HG03045 (cell line): ENCODE measurements around the gene ZC3HAV1.
"Not testable (repeated sequence)": the region's sequence is repeated elsewhere in the genome, so short reads cannot be mapped to it uniquely, and the experiment has no call there.

Experiments
- ATAC-seq: cut with Tn5 transposase; IDR thresholded peaks from one replicate; pipeline ENCODE4 v1.9.1; 2021; ENCODE audit warnings: mild to moderate bottlenecking, moderate library complexity; ENCODE audit not compliant: unreplicated experiment

The ZC3HAV1 gene

GRCh38 chr7:139029353-139029752, 80.2 kb downstream of the ZC3HAV1 start:
- no peak for ATAC-seq

- ATAC-seq = no peak
These were observed 83.0 kb downstream of the ZC3HAV1 start for GRCh38 chr7:139026551-139026950.

- ATAC-seq = not testable (repeated sequence)
These were observed 83.7 kb downstream of the ZC3HAV1 start for GRCh38 chr7:139025861-139026260.

- ATAC-seq = no peak
These were observed 86.4 kb downstream of the ZC3HAV1 start for GRCh38 chr7:139023076-139023475.

GRCh38 chr7:139022286-139022685, 87.2 kb downstream of the ZC3HAV1 start:
- ATAC-seq = no peak

GRCh38 chr7:139018910-139019309, 90.6 kb downstream of the ZC3HAV1 start:
- ATAC-seq = no peak

GRCh38 chr7:139016931-139017511, 92.5 kb downstream of the ZC3HAV1 start:
- ATAC-seq = peak; percentile 78

DNA sequence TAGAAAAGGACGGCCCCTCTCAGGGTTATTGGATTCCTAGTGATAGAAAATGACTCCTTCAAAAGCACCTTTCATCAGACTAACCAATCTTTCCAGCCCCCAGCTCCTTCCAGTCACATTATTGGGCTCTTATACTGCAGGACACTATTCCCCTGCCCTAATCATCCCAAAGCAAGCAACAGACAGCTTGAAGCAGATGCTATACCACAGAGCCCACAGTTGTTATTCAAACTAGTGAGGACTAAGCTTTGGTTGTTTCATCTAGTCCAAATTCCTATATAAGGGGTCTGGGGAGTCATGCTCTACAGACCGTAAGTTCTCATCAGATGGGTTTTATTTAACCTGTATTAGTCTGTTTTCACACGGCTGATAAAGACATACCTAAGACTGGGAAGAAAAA, 98.1 kb downstream of the ZC3HAV1 start:
- ATAC-seq = no peak

- ATAC-seq = no peak
These were observed 105.0 kb downstream of the ZC3HAV1 start for GRCh38 chr7:139004321-139005090.

DNA sequence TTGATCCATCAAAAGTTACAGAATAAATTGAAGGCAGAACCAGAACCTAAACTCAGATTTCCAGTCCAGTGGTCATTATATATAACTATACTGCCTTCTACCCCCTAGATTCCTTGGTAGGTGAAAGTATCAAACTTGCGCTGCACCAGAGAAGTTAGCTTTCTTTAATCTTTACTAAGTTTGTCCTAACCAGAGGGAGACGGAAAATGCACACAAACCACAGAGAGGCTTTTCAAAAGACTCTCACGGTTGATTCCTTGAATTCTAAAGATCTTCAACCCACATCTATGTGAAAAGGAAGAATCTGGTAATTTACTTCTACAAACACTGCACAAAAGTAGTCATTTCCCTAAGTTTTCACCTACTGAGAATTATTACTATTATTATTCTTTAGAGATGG, 110.1 kb downstream of the ZC3HAV1 start:
- ATAC-seq = no peak
